WI38 (cell line): ENCODE measurements around the gene FRS2.

Experiments
- H3K4me3 ChIP-seq: 2 replicates; pipeline ENCODE4 v1.5.1; 2011; ENCODE audit warnings: low read depth, mild to moderate bottlenecking, control low read depth, low read length
- TF ChIP-seq, protein P1 (sequence below): IDR thresholded peaks from 2 replicates; pipeline ENCODE4 v1.5.1; 2012; ENCODE audit warnings: low read depth, mild to moderate bottlenecking, control low read depth, low read length

Gene FRS2

DNA sequence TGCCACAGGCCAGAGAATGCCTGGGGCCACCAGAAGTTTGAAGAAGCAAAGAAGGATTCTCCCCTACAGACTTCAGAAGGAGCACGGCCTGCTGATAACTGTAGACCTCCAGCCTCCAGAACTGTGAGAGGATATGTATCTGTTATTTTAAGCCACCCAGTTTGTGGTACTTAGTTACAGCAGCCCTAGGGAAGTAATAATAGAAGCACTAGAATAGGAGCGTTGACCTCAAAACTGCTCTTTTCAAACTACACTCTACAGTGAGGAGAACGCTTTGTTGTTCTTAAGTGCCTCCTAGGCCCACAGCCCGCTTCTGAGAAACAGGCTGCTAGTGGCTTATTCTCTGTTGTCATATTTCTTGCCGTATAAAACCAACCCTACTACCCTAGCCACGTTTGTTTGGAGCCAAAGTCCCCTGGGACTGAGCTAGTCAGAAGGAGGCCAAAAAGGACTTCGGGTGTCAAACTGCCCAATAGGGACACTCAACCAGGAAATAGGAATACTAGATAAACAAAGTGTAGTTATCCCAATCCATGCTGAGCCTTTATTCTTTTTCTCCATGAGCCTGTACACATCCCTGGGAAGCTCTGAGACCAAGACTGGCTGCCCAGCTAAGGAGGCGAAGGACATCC is 38.5 kb upstream of the FRS2 start:
- TF ChIP-seq, protein P1, sequence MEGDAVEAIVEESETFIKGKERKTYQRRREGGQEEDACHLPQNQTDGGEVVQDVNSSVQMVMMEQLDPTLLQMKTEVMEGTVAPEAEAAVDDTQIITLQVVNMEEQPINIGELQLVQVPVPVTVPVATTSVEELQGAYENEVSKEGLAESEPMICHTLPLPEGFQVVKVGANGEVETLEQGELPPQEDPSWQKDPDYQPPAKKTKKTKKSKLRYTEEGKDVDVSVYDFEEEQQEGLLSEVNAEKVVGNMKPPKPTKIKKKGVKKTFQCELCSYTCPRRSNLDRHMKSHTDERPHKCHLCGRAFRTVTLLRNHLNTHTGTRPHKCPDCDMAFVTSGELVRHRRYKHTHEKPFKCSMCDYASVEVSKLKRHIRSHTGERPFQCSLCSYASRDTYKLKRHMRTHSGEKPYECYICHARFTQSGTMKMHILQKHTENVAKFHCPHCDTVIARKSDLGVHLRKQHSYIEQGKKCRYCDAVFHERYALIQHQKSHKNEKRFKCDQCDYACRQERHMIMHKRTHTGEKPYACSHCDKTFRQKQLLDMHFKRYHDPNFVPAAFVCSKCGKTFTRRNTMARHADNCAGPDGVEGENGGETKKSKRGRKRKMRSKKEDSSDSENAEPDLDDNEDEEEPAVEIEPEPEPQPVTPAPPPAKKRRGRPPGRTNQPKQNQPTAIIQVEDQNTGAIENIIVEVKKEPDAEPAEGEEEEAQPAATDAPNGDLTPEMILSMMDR, result no peak
- H3K4me3 ChIP-seq, result no peak overlapping the region

DNA sequence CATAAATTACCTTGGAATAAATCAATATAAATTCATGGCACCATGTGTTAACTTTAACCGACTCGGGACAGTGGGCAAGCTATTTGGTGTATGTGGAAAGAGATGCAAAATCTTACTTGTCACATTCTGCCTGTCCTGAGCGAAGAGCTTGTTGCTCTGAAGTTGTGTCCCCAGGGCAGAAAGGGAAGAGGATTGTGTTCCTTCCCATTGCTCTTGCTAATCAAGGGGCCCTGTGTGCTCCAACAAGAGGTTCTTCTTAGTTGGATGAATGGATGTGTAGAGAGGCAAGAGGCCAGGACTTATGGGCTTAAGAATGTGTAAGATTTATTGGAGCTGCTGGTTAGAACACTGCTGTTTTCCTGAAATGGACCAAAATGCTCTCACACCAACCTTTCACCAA is 36.5 kb upstream of the FRS2 start:
- no peak overlapping the region for H3K4me3 ChIP-seq
- TF ChIP-seq, protein P1, result no peak

DNA sequence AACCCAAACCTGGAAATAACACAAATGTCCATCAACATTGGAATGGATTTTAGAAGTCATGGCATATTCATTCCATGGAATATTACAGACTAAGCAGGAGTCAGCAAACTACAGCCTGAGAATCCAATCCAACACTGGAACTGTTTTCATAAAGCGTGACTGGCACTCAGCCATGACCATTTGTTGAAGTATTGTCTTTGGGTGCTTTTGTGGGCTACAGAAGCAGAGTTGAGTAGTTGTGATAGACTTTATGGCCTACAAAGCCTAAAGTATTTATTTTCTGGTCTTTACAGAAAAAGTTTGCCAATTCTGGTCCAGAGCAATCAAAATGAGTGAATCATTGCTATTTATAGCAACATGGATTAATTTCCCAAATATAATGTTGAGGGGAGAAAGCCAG is 34.5 kb upstream of the FRS2 start:
- TF ChIP-seq, protein P1, result no peak
- no peak overlapping the region for H3K4me3 ChIP-seq

DNA sequence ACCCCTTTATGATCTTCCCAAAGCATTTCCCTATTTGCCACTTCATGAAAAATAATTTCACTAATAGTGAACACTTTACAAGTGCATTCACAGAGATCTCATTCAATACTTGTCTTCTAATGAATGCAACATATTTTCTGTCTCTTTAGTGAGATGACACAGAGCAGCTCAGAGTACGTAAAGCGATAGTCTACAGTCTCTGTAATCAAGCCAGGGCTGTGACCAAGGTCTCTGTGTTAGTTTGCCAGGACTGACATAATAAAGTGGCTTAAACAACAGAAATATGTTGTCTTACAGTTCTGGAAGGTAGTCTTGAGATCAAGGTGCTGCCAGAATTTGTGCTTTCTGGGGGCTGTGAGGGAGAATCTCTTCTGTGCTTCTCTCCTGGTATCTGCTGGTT is 33.1 kb upstream of the FRS2 start:
- H3K4me3 ChIP-seq, result no peak overlapping the region
- TF ChIP-seq, protein P1, result no peak

- TF ChIP-seq, protein P1, result no peak
- H3K4me3 ChIP-seq, result no peak overlapping the region
Measured at GRCh38 chr12:69438539-69438938, 31.6 kb upstream of the FRS2 start.

DNA sequence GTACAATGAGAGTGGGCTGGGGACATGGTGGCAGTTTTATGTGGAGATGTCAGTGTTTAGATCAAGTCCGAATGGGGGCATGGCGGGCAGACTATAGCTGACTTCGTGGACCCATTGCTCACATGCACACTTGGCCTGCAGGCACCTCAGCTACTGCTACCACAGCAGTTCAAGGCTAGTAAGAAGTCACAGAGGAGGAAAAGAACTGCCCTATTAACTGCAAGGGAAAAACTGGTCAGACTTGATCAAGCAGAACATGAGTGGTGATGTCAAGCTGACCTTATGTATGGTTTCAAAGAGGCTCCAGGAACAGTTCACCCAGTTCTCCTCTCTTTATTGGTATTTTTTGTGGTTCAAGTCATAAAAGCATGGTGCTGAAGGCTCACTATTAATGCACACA is 30.2 kb upstream of the FRS2 start:
- H3K4me3 ChIP-seq, result no peak overlapping the region
- TF ChIP-seq, protein P1, result no peak

DNA sequence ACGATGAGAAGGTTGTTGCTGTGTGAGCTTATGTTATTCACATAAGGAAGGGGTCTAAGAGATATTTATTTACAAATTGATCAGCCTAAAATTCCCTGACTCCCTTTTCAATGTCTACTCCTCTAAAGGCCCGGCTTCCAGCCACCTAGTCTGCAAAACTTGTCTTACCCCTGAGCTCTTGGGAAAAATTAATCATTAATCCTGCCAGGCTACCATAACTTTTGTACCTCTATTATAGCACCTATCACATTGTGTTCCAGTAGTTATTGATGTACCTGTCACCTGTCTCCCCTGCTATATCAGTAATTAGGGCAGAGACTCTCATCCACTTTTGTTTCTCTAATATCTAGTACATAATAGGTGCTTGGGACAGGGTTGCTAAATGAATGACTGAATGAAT is 29.3 kb upstream of the FRS2 start:
- TF ChIP-seq, protein P1, result no peak
- H3K4me3 ChIP-seq, result no peak overlapping the region
